Measurements from ENCODE around the gene EIF5B.
"Not testable (repeated sequence)": the region's sequence is repeated elsewhere in the genome, so short reads cannot be mapped to it uniquely, and the experiment has no call there.

The EIF5B gene, protein sequence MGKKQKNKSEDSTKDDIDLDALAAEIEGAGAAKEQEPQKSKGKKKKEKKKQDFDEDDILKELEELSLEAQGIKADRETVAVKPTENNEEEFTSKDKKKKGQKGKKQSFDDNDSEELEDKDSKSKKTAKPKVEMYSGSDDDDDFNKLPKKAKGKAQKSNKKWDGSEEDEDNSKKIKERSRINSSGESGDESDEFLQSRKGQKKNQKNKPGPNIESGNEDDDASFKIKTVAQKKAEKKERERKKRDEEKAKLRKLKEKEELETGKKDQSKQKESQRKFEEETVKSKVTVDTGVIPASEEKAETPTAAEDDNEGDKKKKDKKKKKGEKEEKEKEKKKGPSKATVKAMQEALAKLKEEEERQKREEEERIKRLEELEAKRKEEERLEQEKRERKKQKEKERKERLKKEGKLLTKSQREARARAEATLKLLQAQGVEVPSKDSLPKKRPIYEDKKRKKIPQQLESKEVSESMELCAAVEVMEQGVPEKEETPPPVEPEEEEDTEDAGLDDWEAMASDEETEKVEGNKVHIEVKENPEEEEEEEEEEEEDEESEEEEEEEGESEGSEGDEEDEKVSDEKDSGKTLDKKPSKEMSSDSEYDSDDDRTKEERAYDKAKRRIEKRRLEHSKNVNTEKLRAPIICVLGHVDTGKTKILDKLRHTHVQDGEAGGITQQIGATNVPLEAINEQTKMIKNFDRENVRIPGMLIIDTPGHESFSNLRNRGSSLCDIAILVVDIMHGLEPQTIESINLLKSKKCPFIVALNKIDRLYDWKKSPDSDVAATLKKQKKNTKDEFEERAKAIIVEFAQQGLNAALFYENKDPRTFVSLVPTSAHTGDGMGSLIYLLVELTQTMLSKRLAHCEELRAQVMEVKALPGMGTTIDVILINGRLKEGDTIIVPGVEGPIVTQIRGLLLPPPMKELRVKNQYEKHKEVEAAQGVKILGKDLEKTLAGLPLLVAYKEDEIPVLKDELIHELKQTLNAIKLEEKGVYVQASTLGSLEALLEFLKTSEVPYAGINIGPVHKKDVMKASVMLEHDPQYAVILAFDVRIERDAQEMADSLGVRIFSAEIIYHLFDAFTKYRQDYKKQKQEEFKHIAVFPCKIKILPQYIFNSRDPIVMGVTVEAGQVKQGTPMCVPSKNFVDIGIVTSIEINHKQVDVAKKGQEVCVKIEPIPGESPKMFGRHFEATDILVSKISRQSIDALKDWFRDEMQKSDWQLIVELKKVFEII

DNA sequence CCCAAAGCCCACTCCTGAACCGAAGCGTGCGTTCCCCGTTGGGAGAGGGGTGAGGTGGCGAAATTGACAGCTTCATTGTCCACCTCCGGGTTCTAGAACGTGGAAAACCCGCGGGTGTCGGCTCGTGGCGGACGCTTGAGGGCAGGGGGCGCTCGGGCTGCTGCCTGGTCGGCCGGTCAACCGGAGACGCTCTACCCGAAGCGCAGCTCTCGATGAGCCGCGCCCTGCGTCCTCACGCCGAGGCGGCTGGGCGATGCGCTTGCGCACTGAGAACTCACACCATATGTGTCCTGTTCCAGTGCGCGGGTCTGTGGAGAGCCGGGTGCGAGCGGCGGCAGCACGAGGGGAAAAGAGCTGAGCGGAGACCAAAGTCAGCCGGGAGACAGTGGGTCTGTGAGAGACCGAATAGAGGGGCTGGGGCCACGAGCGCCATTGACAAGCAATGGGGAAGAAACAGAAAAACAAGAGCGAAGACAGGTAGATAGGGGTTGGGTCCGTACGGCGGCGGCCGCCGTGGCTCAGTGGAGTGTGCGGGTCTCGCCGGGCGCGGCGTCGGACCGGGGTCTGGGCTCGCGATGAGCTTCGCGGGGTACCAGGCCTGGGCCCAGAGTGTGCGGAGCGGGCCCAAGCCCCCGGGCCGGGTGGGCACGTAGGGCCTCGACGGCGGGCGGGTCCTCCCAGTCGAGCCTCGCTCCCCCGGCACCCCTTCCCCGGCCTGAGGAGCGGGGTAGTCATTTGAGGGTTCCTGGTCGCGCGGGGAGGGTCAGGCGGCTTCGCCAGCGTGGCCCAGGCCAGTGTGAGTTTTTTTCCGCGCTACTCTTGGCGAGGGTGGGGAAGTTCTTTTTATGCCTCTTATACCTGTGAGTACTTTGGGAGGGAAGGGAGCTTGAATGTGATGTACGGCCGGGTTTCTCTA, at the start of gene EIF5B:
EIF5B (plus strand) TSS at position 277 of the 916 bp plus-strand sequence; CDS start at position 443, 166 bp downstream.
- FAIRE-seq = no peak

DNA sequence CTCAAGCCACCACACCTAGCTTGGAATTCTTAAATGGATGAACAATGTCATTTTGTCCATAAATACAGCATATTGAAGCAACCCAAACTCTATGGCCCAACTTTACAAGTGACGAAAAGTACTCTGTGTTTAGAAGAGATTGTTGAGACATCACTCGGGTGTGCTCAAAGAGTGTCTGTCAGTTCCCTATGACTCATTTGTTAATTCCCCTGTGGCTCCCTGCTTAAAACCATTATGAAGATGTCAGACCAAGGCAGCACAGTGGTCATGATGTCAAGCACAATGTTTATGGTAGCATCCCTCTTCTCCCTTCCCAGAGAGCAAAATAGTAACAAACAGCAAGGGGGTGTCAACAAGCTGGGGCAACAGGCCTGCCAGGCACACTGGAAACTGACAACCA, 39.2 kb upstream of the EIF5B start:
- FAIRE-seq = no peak

DNA sequence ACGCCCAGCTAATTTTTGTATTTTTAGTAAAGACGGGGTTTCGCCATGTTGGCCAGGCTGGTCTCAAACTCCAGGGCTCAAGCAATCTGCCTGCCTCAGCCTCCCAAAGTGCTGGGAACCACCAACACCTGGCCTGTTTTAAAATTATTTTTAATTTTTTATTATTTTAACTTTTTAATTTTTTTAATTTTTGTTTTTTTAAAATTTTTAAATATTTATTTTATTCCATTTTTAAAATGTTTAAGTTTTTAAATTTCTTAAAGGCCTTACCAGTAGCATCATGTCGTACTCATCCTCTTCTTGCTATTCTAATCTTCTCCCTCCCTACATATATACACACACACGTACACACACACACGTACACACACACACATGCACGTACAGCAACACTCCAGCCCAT, 37.6 kb upstream of the EIF5B start:
- no peak for FAIRE-seq

DNA sequence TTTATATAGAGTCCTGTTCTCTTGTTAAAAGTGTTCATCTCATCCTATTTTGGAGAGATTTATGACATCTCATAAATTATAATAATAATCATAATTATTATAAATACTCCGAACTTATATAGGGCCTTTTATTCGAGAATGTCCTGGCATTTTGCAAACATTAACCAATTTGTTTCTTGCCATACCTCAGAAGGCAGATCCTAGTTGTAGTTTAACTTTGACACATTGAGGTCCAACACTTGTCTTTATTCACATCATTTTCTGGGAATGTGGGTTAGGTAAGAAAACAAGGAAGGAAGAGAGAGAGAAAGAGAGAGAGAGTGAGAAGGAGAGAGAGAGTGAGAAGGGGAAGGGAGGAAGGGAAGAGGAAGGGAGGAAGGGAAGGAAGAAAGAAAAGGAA, 36.1 kb upstream of the EIF5B start, which contains the start of gene LYG1:
LYG1 (minus strand) TSS at position 101 of the 400 bp plus-strand sequence. CDS start 5,527 bp downstream, outside the sequence.
- FAIRE-seq = not testable (repeated sequence)

DNA sequence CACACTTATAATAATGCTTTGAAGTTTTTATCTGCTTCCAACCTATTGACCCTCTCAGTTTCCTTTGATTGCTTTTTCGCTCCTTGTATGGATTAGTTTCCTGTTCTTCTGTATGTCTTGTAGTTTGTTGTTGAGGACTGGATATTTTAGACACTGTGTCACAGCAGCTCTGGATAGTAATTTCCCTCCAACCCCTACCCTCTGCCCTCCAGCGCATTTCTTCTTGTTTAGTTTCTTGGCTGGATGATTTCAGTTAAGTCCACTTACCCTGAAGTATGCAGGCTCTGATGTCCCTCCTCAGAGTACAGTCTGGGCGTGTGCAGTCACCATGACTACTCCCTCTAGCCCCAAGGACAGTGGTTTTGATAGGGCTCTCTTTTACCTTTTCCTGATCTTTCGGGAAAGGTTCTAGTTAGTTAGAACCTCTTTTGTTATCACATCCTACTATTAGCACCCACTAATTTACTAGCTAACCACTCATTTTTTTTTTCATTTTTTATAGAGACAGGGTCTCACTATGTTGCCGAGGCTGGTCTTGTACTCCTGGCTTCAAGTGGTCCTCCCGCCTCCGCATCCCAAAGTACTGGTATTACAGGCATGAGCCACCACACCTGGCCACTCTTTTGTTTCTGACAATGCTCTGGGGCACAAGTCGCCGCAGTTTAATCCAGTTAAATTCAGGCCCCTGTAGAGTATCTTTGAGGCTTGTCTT, 19.9 kb upstream of the EIF5B start:
- no peak for FAIRE-seq

DNA sequence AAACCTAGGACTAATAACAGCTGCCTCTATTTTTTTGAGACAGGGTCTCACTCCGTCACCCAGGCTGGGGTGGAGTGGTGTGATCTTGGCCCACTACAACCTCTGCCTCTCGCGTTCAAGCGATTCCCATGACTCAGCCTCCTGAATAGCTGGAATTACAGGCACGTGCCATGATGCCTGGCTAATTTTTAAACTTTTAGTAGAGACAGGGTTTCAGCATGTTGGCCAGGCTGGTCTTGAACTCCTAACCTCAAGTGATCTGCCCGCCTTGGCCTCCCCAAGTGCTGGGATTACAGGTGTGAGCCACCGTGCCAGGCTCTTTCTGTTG, 19.4 kb upstream of the EIF5B start:
- FAIRE-seq = not testable (repeated sequence)

DNA sequence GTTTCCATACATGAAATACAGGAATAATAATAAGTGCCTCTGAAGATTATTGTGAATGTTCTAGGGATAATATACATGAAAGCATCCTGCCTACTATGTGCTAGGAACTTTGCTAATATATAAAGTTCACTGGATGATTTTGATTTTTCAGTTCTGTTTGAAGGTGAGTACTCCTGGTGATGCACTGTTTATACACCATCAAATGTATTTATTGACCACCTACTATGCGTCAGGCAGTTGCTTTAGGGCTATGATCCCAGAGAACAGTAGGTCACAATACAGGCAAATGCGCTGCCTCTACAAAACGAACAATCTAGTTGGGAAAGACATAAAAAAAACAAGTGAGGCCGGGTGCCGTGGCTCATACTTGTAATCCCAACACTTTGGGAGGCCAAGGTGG, 11.8 kb upstream of the EIF5B start:
- no peak for FAIRE-seq

DNA sequence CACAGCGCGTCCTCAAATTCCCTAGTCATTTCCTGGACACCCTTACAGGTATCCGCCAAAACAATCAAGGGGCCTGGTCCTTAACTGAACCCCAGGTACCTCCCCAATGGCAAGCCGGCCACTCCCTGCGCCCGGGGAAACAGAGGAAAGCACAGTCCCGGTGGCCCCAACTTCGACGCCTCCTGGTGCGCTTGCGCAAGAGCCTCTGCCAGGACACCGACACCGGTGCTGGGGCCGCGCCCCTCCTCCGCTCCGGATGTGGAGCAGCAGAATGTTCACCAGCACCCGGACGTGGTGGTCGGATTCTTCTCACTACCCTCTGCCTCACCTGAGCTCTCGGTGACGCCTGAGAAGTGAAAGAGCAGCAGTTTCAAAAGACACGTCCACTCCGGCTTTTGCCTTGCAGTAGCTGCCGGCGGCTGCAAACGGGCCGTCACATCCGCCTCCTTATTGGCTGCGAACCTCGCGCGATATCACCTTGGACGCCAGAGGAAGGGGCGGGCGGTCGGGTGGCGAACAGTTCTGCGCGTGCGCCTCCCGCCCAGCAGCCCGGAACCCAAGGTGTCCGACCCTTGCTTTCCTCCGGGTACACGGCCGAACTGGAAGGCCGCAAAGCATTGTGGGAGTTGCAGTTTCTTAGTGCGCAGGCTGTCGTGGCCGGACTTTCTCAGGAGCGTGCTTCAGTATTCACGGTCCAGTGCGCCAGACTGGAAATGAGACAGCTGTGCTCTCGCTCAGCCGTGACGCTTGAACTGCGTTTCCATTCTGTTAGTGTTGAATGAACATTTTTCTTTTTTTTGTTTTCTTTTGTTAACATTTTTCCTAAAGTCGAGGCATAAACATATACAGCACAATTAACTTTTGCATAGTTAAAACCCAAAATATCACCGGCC, 1.0 kb upstream of the EIF5B start, which contains the start of gene TXNDC9:
TXNDC9 (minus strand) TSS at position 423 of the 893 bp plus-strand sequence. CDS start 3,123 bp downstream, outside the sequence.
- FAIRE-seq = peak; percentile 93

DNA sequence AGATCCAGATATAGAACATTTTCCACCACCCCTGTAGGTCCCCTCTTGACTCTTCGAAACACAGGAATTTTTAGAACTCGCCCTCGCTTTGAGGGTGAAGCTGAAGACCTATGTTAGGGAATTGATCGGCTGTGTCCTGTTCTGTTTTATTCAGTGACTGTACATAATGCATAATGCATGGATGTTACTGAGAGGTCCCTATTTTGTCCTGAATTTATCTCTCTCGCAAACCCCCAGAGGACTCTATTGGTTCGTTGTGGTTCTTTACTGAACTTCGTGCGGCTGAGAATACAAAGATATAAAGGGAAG, 431 bp upstream of the EIF5B start:
- FAIRE-seq = no peak

DNA sequence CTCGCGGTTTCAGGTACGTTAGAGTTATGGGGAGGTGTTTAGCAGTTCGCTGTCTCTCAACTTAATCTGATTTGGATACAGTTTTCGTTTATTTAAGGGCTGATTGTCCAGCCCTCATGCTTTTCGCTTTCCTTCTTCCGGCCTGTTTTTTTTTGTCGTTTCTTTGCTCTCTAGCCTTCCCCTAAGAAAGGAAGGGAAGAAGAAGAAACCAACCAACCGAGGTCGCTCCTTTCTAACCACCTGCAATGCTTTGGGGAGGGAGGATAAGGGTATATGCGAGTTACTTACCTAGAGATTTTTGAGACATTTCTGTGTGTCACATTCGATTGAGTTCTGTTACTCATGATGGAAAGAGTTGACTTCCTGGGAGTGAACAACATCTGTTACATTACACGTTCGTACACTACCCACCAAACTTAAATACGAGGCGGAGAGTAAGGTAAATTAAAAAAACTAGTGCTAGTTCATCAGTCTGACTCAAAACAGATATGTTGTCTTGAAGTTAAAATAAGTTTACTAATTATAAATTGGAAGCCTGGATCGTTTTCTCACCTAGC, 918 bp downstream of the EIF5B start:
- FAIRE-seq = no peak

DNA sequence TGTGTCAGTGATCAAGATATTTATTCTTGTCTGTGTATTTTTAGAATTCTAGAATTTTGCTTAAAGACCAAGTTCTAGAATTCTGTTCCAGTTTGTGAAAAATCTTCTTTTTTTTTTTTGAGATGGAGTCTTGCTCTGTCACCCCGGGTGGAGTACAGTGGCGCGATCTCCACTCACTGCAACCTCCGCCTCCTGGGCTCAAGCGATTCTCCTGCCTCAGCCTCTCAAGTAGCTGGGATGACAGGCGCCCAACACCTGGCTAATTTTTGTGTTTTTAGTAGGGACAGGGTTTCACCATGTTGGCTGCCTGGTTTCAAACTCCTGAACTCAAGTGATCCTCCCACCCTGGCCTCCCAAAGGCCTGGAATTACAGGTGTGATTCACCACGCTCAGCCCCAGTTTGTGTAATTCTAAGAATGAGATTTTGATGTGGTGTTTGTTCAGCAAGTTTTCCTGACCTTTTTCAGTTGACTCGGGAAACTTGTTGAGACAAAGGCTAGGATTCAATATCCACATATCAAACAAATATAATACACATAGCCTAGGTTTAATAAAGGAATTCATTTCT, 3.6 kb downstream of the EIF5B start:
- FAIRE-seq = no peak

DNA sequence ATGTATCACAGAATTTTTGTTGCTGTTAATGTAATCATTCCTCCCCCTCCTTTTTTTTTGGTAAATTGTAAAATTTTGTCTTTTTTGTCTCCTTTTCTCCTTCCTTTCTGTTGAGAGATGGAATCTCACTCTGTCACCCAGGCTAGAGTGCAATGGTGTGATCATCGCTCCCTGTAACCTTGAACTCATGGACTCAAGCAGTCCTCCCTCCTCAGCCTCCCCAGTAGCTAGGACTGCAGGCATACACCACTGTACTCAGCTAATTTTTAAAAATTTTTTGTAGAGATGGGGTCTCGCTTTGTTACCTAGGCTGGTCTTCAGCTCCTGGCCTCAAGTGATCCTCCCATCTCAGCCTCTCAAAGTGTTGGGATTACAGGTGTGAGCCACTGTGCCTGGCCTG, 5.3 kb downstream of the EIF5B start:
- FAIRE-seq = no peak

DNA sequence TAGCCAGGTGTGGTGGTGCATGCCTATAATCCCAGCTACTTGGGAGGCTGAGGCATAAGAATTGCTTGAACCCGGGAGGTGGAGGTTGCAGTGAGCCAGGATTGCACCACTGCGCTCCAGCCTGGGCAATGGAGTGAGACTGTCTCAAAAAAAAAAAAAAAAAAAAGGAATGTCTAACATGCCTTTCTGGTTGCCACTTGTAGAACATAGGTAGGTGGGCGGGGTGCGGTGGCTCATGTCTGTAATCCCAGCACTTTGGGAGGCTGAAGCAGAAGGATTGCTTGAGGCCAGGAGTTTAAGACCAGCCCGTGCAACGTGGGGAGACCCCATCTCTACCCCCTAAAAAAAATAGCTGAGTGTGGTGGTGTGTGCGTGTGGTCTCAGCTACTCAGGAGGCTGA, 8.3 kb downstream of the EIF5B start:
- not testable (repeated sequence) for FAIRE-seq

DNA sequence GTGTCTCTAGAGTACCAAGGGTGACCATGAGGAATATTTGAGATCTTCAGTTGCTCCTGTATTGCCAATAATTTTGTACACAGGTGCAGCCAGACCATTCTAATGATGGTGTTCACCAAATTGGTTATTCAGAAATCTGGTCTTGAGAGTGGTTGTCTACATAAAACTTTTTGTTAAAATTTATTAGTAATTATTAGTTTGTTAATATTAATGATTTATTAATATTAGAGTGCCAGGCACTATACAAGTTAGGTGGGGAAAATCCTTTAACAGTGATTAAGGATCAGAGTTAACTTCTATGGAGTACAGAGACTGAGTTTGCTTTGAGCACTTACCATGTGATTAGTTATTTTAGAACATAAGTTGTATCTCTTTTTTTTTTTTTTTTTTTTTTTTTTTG, 9.0 kb downstream of the EIF5B start:
- no peak for FAIRE-seq

DNA sequence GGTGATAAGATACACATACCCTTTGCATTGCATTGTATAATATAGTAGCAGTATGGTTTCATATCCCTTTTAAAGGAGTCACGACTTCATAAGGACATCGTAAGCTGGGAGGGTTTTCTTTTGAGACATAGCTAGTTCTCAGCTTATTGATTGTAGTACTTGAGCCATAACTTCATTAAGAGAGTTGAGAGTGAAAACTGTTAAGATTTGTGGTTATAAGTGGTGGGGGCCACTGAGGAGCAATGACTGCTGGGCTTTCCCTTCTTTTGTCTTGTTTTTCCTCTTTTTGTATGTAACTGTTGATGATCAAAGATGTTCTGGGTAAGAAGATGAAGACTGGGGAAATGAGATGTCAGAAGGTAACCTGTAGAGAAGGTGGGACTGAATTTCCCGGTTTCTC, 11.0 kb downstream of the EIF5B start:
- no peak for FAIRE-seq

DNA sequence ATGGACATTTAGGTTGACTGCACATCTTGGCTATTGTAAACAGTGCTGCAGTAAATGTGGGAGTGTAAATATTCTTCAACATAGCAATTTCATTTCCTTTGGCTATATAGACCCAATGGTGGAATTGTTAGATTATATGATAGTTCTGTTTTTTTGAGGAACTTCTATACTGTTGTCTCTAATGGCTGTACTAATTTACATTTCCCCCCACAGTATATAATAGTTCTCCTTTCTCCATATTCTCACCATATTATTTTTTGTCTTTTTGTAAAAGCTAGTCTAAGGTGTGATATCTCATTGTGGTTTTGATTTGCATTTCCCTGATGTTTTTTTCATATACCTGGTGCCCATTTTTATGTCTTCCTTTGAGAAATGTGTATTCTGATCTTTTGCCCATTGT, 13.0 kb downstream of the EIF5B start:
- no peak for FAIRE-seq

DNA sequence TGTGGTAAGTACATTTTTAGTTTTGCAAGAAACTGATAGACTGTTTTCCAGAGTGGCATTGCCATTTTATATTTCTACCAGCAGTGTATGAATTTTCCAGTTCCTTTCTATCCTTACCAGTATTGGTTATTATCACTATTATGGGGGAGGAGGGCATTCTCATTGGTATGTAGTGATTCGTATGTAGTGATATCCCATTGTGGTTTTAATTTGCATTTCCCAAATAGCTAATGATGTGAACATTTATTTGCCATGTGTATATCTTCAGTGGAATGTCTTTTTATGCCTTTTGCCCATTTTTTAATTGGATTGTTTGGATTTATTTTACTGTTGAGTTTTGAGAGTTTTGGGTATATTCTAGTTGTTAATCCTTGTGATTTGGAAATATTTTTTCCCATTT, 16.9 kb downstream of the EIF5B start:
- FAIRE-seq = no peak

DNA sequence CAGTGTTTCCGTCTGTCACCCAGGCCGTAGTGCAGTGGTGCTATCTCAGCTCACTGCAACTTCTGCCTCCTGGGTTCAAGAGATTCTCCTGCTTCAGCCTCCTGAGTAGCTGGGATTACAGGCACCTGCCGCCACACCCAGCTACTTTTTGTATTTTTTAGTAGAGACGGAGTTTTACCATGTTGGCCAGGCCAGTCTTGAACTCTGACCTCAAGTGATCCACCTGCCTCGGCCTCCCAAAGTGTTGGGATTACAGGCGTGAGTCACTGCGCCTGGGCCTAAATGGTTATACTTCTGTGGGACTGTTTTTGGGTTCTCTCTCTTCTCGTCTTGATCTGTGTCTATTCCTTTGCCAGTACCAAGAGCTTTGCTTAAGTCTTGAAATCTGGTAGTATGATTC, 17.6 kb downstream of the EIF5B start:
- FAIRE-seq = not testable (repeated sequence)

DNA sequence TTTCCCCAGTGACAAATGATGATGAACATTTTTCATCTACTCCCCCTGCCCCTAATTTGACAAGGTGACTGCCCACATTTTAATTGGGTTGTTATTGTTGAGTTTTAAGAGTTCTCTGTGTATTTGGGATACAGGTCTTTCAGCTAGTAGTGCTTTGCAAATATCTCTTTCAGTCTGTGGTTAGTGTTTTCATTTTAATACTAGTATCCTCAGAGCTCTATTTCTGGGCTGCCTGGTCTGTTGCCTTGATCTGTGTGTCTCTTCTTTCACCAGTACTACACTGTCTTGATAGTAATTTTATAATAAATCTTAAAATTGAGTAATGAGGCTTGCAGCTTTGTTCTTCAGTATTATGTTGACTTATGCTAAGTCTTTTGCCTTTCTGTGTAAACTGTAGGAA, 19.7 kb downstream of the EIF5B start:
- no peak for FAIRE-seq

DNA sequence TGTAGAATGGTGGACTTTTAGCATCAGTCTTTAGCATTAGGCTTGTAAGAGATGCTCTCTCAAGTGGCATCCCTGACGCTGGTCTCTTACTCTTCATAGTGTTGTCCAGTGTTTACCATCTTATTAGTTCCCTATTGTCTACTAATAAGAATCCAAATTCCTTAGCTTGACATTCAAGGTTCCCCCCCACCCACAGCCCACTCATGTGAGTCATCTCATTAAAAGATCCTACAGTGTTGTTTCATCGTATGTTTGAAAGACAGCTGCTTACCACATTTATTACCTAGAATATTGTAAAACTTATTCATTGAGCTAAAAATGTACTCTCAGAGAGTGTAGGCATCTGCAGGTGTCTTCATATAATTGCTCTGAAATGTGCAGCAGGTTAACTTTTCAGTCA, 28.5 kb downstream of the EIF5B start:
- no peak for FAIRE-seq

Data from A204.1 (cell line).